ENCODE measurements around the gene PSEN1. TPM values are rescaled to one million over a fixed set of nuclear protein-coding genes. Genes with fewer than 3 reads are reported as not detected.

PSEN1 gene
- polyA plus RNA-seq, 1 of the 3 experiments (the other 2 are of a cell fraction): 9.0 TPM

DNA sequence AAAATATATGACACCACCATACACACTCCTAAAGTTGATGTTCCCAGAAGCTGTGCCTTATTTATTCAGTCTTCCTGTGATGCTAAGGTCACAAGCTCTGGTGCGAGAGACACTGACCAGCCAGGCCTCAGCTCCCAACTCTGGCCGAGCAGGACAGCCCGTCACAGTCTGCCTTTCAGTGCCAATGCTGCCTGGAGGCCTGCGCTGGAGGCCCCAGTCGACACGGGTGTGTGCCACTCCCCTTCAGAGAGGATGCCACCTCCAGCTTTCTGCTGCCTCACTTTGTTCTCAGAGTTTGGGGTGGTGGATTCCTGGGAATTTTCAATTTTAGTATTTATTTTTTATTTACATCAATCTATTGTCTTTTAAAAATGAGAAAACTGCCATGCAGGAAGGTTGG, 93.7 kb downstream of the PSEN1 start:
- H4K20me1 ChIP-seq (ENCODE audit: insufficient read depth): 0 out of 2 replicates have a peak, but pooled peaks cover 3% of the 10 kb centered on the region
- no peak for TF ChIP-seq SIN3A (IDR thresholded peaks at IDR 0.05; ENCODE audit: borderline replicate concordance, low read depth, low read length)
- TF ChIP-seq EZH2phosphoT487 (IDR thresholded peaks at IDR 0.05; ENCODE audit: borderline replicate concordance, low read depth): no peak
- TF ChIP-seq FOXM1 (IDR thresholded peaks at IDR 0.05; ENCODE audit: low read depth): no peak
- TF ChIP-seq MAX (IDR thresholded peaks at IDR 0.05; ENCODE audit: low read depth): no peak
- TF ChIP-seq, protein P1, sequence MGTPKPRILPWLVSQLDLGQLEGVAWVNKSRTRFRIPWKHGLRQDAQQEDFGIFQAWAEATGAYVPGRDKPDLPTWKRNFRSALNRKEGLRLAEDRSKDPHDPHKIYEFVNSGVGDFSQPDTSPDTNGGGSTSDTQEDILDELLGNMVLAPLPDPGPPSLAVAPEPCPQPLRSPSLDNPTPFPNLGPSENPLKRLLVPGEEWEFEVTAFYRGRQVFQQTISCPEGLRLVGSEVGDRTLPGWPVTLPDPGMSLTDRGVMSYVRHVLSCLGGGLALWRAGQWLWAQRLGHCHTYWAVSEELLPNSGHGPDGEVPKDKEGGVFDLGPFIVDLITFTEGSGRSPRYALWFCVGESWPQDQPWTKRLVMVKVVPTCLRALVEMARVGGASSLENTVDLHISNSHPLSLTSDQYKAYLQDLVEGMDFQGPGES (IDR thresholded peaks at IDR 0.05; ENCODE audit: low read depth, low read length): no peak
- TF ChIP-seq RXRA (IDR thresholded peaks at IDR 0.05; ENCODE audit: borderline replicate concordance, low read depth): no peak
- TF ChIP-seq CHD2 (IDR thresholded peaks at IDR 0.05; ENCODE audit: low read length, partially characterized antibody): no peak
- no peak for TF ChIP-seq CTCF (IDR thresholded peaks at IDR 0.05)
- no peak for TF ChIP-seq ELF1 (IDR thresholded peaks at IDR 0.05)
- no peak for TF ChIP-seq SMC3 (IDR thresholded peaks at IDR 0.05; ENCODE audit: low read depth, low read length)
- TF ChIP-seq, protein P2, sequence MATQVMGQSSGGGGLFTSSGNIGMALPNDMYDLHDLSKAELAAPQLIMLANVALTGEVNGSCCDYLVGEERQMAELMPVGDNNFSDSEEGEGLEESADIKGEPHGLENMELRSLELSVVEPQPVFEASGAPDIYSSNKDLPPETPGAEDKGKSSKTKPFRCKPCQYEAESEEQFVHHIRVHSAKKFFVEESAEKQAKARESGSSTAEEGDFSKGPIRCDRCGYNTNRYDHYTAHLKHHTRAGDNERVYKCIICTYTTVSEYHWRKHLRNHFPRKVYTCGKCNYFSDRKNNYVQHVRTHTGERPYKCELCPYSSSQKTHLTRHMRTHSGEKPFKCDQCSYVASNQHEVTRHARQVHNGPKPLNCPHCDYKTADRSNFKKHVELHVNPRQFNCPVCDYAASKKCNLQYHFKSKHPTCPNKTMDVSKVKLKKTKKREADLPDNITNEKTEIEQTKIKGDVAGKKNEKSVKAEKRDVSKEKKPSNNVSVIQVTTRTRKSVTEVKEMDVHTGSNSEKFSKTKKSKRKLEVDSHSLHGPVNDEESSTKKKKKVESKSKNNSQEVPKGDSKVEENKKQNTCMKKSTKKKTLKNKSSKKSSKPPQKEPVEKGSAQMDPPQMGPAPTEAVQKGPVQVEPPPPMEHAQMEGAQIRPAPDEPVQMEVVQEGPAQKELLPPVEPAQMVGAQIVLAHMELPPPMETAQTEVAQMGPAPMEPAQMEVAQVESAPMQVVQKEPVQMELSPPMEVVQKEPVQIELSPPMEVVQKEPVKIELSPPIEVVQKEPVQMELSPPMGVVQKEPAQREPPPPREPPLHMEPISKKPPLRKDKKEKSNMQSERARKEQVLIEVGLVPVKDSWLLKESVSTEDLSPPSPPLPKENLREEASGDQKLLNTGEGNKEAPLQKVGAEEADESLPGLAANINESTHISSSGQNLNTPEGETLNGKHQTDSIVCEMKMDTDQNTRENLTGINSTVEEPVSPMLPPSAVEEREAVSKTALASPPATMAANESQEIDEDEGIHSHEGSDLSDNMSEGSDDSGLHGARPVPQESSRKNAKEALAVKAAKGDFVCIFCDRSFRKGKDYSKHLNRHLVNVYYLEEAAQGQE (IDR thresholded peaks at IDR 0.05; ENCODE audit: low read depth, low read length): no peak
- H3K36me3 ChIP-seq (replicated peaks in 1 of 2; ENCODE audit: control insufficient read depth in 1 of 2, insufficient read depth in 2 of 2, low read length in 1 of 2): no peaks in the 10 kb centered on the region
- no peak for DNase-seq
- no peak overlapping the region for H3K4me3 ChIP-seq (ENCODE audit: low read depth in 2 of 2, low read length in 1 of 2)
- H3K4me2 ChIP-seq: no peak overlapping the region
- ChIA-PET CTCF (interaction anchor here (0.9 to 1.6 kb wide), 2 partner anchors 278 to 716 kb away, joined by 3 to 5 read pairs; no protein-coding TSS in a partner anchor), POLR2A (interaction anchor here (1.2 kb wide), 1 partner anchor 11 kb away, joined by 3 read pairs; no protein-coding TSS in a partner anchor)
- 96% methylated on average over 6 of the region's 6 CpGs for WGBS (ENCODE audit: low lambda C conversion rate)
- H3K4me1 ChIP-seq (ENCODE audit: control insufficient read depth in 1 of 2, insufficient read depth in 2 of 2, low read depth in 1 of 2, low read length in 1 of 2): peaks cover 6 to 11% of the 10 kb centered on the region in 2 experiments; a peak in 2 of 4 replicates
- H3K27me3 ChIP-seq (ENCODE audit: insufficient read depth): peaks cover 12% of the 10 kb centered on the region; the same call in 1 of the 2 replicates
- H3K9me3 ChIP-seq: no peaks in the 10 kb centered on the region
- H3K79me2 ChIP-seq (ENCODE audit: insufficient read depth): no peaks in the 10 kb centered on the region
- no peaks in the 10 kb centered on the region for H3K9me2 ChIP-seq
- H3K9ac ChIP-seq: no peak overlapping the region
- H2AFZ ChIP-seq (ENCODE audit: low read depth): no peak overlapping the region
- peaks cover 6% of the 10 kb centered on the region for H3F3A ChIP-seq (replicated peaks; ENCODE audit: insufficient read depth)
- H3K27ac ChIP-seq (ENCODE audit: low read depth in 2 of 2, low read length in 1 of 2): no peak overlapping the region
